Cardiac septum (tissue), 1 donor: ENCODE measurements around the gene TBC1D14. TPM values are rescaled to one million over a fixed set of nuclear protein-coding genes. Genes with fewer than 3 reads are reported as not detected.

Experiments used
- DNase-seq: peaks from one replicate; pipeline ENCODE4 v3.0.0-alpha.2; 2020; ENCODE audit warnings: low spot score
- intact Hi-C: fragments of 100-400 bp; cut with DNase I; formaldehyde crosslinking; loops from one replicate; pipeline ENCODE4 v1.14.0; 2022
- total RNA-seq: library from RNA; stranded (reverse); fragmentation: NEBNext Ultra II Directional; extraction: Animal tissue kit (Norgen Biotek cat#: 25700); gene quantifications from one replicate; pipeline ENCODE4 v1.2.1, GENCODE V29; 2021
- donor health status: DM: no; HTN: no; CAD: no.

The TBC1D14 gene
- total RNA-seq, 1 donor from 2014 or later, result 30.8 TPM

- intact Hi-C loops, result no loop called here
- DNase-seq, result no peak
Measured at GRCh38 chr4:6942238-6942800, 32.7 kb downstream of the TBC1D14 start.

DNA sequence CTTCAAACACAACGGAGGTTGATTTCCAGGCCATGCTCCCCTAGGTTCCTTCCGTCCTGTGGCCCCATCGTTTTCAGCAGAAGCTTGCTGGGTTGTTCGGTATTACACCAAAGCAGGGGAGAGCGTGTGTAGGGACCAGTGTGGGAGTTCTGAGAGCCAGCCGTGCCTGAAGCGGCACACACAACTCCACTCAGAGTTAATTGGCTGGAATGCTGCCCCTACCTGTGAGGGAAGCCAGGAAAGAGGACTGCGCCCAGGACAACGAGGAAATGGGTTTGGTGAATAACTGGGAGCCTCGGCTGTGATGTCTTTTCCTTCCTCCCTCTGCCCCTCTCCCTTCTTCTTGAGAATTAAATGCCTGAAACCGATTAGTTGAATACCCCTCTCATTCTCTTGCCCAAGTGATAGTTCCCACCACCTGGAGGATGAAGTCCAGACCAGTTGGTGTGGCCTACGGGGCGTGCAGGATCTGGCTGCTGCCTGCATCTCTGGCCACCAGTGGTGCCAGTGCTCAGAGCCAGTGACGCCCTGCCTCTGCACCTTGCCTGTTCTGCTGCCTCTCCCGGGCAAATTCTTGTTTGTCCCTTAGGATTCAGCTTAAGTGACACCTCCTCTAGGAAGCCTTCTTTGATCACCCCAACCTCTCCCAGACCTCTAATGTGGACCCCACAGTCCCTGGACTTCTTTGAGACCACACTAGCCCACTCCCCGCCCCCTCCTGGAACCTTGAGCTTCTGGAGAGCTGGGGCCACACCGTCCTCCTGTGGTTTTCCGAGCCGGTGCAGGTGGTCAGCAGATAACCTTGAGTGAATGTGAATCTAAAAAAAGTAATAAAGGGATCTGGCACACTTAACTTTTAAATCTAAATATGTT, 33.6 kb downstream of the TBC1D14 start:
- DNase-seq, result no peak
- intact Hi-C loops, result loop anchor here (1.0 kb wide), 1 partner anchor 25 kb away; no protein-coding TSS in a partner anchor

DNA sequence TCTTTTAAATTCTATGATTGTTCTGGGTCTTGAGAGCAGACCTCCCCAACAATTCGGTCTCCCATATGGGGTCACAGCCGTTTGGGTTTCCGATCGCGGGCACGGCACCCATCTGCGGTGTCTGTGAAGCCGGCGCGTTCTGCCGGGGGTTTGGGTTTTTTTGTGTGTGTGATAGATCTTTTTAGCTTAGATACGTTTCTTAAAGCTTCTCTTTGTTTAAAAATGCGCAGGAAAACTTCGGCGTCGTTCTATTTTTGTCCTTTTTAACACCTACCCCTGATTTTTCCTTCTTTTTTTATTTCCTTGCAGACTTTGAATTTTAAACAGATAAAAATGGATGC, 34.2 kb downstream of the TBC1D14 start:
- intact Hi-C loops, result loop anchor here (1.0 kb wide), 1 partner anchor 26 kb away; no protein-coding TSS in a partner anchor
- no peak for DNase-seq

DNA sequence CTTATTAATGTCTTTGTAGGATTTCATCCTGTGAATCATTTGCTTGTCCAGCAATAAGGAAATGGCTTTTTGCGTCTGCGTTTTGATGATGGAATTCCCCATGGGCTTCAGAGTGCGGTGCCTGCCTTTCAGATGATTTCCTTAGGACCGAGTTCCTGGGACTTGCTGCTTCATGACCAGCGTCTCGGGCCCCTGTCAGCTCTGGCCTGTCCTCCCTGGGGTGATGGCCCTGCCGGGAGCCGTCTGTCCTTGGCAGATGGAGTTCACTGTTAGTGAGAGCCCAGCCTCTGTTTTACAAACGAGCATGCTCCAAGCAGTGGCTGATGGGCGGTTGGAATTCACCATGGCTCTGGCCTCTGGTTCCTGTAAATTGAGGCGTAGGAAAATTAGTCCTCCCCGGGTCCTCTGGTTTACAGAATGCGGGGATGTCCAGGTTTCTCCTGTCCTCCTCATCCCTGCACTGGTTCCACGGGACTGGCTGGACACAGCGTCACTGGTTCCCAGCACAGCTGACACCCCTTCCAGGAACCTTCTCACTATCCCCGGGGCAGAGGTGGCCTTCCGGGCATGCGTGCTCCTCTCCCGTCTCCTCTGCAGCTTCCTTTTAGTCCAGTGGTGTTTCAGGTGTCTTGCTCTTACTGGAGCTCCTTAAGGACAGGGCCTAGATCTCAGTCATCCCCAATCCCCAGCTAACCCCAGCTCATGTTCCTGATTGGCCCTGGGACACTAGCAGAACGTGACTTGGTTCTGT, 34.9 kb downstream of the TBC1D14 start:
- intact Hi-C loops, result no loop called here
- DNase-seq, result no peak

- intact Hi-C loops, result no loop called here
- no peak for DNase-seq
Measured at GRCh38 chr4:6945052-6945409, 35.4 kb downstream of the TBC1D14 start.

- intact Hi-C loops, result no loop called here
- DNase-seq, result no peak
Measured at GRCh38 chr4:6946497-6946896, 36.9 kb downstream of the TBC1D14 start.

DNA sequence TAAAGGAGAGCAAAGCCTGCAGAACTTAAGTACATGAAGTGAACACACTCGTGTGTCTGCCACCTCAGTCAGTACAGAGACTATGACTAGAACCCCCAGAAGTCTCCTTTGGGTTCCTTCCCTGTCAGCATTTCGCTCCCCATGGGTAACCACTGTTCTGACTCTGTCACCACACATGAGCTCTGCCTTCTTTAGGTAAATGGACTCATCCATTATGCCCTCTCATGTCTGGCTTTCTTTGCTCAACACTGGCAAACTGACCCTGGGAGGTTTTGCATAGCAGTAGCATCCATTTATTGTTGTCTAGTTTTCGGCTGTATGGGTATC, 38.5 kb downstream of the TBC1D14 start:
- no peak for DNase-seq
- intact Hi-C loops, result no loop called here

GRCh38 chr4:6951880-6952381, 42.3 kb downstream of the TBC1D14 start:
- DNase-seq, result no peak
- intact Hi-C loops, result no loop called here

- DNase-seq, result peak; percentile 87
- intact Hi-C loops, result no loop called here
Measured at GRCh38 chr4:6953751-6954380, 44.2 kb downstream of the TBC1D14 start.

DNA sequence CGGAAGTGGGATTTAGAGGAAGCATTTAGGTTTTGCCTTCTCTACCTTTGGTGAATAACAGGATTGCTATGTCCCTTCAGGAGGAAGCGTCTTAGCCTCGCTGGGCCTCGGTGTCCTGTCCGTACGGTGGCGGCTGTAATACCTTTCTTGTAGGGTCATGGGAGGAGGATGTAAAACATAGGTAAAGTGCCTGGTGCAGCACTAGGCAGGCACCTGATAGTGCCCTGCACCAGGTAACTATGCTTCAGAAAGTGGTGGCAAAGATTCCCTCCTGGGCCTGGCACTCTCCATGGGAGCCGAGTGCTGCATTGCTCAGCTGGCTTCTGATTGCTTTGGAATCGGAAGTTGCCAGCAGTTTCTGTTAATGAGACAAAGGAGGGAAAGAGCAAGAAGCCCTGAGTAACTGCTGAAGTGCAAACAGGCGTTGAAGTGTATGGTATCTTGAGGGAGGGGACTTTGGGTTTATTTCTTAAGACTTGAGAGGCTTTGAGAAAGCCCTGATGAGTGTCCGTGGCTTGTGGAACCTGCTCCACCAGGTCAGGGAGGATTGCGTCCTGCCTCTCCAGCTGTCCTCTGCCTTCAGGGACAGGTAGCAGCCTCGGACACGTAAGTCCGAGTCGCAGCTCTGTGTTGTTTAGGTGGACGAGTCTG, 45.8 kb downstream of the TBC1D14 start:
- intact Hi-C loops, result no loop called here
- DNase-seq, result no peak

DNA sequence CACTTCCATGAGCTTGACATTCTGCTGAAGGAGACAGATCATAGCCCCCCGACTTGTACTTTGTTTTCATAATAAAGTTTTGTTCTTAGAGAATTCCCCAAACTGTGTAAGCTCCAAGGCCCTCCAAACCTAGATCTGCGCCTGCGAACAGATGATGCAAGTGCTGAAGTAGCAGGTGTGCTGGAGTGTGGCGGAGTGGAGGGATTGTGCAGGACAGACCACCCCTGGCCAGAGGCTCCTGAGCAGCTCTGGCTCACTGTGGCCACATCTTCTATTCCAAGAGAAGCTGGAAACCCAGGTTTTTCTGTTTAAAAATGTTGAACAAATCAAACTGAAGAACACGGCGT, 46.4 kb downstream of the TBC1D14 start:
- intact Hi-C loops, result no loop called here
- DNase-seq, result no peak

DNA sequence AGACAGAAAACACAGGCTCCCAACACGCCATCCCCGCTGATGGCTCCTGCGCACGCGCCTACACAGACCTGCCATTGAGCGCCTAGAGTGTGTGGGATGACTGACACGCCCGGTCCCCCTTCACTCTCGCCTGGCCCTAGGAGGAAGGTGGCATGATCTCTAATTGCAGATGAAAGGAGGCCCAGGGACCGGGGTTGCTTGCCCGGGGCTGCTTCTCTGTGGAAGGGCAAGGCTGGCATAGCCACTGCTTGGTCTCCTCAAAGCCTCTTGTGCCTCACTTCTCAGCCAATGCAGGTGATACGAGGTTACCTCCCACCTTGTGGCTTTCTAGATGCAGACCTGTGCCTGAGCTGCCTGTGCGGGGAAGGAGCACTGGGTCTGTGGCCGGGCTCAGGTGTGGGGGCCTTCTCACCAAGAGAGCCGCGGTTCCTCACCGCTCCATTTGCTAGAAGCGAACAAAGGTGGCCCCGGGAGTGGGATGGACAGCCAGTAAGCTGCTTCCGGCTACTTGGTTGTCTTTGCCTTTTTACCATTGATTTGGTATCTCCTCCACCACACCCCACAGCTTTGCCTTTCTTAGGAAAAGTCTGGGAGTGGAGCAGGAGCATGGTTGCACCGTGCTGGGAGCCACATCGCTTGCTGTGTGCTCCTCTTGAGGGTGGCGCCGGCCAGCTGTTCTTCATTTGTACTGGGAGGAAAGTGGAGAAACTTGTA, 47.0 kb downstream of the TBC1D14 start:
- DNase-seq, result no peak
- intact Hi-C loops, result no loop called here

DNA sequence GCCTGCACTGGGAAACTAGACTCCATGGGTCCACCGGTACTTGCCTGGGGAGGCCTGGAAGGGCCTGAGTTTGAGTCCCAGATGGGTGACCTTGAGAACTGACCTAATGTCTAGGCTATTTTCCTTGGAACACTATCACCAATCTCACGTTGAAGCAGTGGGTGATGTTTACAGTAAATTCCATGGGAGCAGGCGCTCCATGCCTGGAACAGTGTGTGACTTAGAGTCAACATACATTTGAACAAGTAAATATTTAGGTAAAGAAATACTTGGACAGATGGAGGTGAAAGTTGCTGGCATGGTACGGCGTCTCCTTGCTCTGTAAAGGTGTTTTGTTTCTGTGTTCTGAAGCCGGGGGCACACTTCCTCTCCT, 47.5 kb downstream of the TBC1D14 start:
- DNase-seq, result no peak
- intact Hi-C loops, result no loop called here

DNA sequence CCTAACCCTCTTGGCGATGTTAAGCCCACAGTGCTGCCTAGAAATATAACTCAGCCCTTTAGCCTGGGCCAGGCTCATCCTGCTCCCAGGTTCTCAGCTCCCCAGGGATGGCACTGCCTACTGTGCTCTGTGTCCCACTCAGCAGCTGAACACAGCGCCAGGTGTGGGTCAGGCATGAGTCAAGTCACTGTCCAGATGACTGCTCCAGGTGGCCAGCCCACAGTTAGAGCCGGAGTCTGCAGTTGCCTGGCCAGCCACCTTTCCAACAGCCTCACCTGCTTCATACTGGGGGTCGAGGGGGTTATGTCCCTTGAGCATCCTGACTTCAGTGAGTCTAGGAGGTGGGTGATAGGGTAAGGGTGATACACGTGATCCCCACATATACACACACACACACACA, 48.4 kb downstream of the TBC1D14 start:
- DNase-seq, result no peak
- intact Hi-C loops, result no loop called here

GRCh38 chr4:6959261-6959660, 49.6 kb downstream of the TBC1D14 start:
- intact Hi-C loops, result no loop called here
- DNase-seq, result no peak

DNA sequence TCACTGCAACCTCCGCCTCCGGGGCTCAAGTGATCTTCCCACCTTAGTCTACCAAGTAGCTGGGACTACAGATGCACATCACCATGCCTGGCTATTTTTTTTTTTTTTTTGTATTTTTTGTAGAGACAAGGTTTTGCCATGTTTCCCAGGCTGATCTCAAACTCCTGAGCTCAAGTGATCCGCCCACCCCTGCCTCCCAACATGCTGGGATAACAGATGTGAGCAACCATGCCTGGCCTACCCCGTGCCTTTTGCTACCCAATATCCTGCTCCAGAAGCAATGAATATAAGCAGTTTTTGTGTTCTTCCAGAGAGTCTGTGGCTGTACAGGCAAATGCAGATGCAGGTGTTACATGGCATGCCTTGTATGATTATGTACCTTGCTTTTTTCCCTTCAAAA, 50.5 kb downstream of the TBC1D14 start:
- no peak for DNase-seq
- intact Hi-C loops, result no loop called here

GRCh38 chr4:6960628-6961412, 51.2 kb downstream of the TBC1D14 start:
- intact Hi-C loops, result no loop called here
- DNase-seq, result no peak

DNA sequence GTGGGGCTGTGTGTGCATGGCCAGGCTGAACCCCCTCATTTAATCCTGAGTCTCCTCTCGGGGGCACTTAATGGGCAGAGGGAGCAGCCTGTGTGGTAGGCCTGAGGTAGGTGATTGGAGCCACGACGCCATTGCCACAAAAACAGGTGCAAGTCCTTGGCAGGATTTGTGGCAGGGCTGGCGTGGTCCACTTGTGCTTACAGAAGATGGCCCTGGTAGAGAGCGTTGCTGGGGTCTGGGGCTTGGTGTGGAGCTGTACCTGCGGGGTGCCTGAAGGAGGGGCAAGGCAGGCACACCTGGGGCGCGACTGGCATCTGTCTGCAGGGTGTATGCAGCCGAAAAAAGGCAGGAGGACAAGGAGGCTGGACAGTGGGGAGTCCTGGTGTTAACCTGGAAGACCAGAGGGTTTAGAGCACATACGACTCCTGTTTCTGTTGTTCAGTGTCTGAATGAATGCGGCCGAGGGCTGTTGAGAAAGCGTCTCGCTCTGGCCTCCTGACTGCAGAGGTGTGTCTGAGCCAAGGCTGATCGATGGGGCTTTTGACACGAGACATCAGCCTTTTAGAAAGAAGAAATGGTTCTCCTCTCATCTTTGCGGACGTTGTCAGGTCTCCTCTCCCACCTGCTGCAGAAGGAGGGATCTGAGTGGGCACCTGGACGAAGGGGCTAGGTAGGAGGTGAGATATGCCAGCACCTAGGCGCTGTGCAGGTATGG, 52.0 kb downstream of the TBC1D14 start:
- no peak for DNase-seq
- intact Hi-C loops, result no loop called here
